ENCODE data around the gene GFY.
"Not testable (repeated sequence)": the region's sequence is repeated elsewhere in the genome, so short reads cannot be mapped to it uniquely, and the experiment has no call there.

GFY gene

GRCh38 chr19:49468746-49469447 is 43.7 kb downstream of the GFY start:
- DNase-seq (ENCODE audit: low read depth in 2 of 2), result peak; percentile 73 to 74

- DNase-seq (ENCODE audit: low read depth in 2 of 2), result peak; percentile 86 to 93
Observed at GRCh38 chr19:49469828-49470614, 44.8 kb downstream of the GFY start.

- DNase-seq (ENCODE audit: low read depth in 2 of 2), result no peak
Observed at GRCh38 chr19:49470615-49470978, 45.4 kb downstream of the GFY start.

GRCh38 chr19:49472936-49473335 is 47.7 kb downstream of the GFY start:
- no peak for DNase-seq (ENCODE audit: low read depth in 2 of 2)

GRCh38 chr19:49473501-49473867 is 48.3 kb downstream of the GFY start:
- not testable (repeated sequence) for DNase-seq (ENCODE audit: low read depth in 2 of 2)

- DNase-seq (ENCODE audit: low read depth in 2 of 2), result peak; percentile 82 to 85
Observed at GRCh38 chr19:49473868-49474541, 48.8 kb downstream of the GFY start, which contains the start of gene FLT3LG. Gene FLT3LG (plus strand): TSS chr19:49474215. CDS start chr19:49474640, 425 bp downstream.

- no peak for DNase-seq (ENCODE audit: low read depth in 2 of 2)
Observed at GRCh38 chr19:49474542-49474924, 49.3 kb downstream of the GFY start.

- DNase-seq (ENCODE audit: low read depth in 2 of 2), result no peak
Observed at GRCh38 chr19:49475191-49475917, 50.2 kb downstream of the GFY start.

GRCh38 chr19:49475995-49476880 is 51.0 kb downstream of the GFY start:
- peak; percentile 74 to 76 for DNase-seq (ENCODE audit: low read depth in 2 of 2)
